Right atrium auricular region (tissue), 2 donors: ENCODE data around the gene SCAF4. TPM values are rescaled to one million over a fixed set of nuclear protein-coding genes. Genes with fewer than 3 reads are reported as not detected.

Experiments
- DNase-seq: peaks from one replicate; pipeline ENCODE4 v3.0.0-alpha.2; 2019; ENCODE audit warnings: low spot score
- H3K27ac ChIP-seq, 2 donors: fragments of 200-600 bp; sonication (generic); 1 replicate in 1 of 2; 2 replicates in 1 of 2; pipeline ENCODE4 v1.5.1; 2016 to 2019
- H3K27me3 ChIP-seq, 2 donors: fragments of 200-600 bp; sonication (generic); one replicate each; pipeline versions ENCODE4 v1.5.1 to v1.6.0; 2017 to 2019
- H3K36me3 ChIP-seq: fragments of 200-600 bp; sonication (generic); one replicate; pipeline ENCODE4 v1.5.1; 2016
- H3K4me1 ChIP-seq, 2 donors: fragments of 200-600 bp; sonication (generic); one replicate each; pipeline versions ENCODE4 v1.5.1 to v1.6.0; 2017 to 2019
- H3K4me3 ChIP-seq, 2 donors: fragments of 200-600 bp; sonication (generic); 1 replicate in 1 of 2; 2 replicates in 1 of 2; pipeline ENCODE4 v1.5.1; 2017 to 2019; ENCODE audit warnings: mild to moderate bottlenecking in 1 of 2, moderate library complexity in 1 of 2
- H3K9me3 ChIP-seq, 2 donors: fragments of 200-600 bp; sonication (generic); one replicate each; pipeline ENCODE4 v1.5.1; 2019
- total RNA-seq, 2 donors: library from RNA; depleted of rRNA; stranded (reverse); fragments of >200 nt; gene quantifications; one replicate each; pipeline ENCODE4 v1.1.0, GENCODE V29; 2016
- TF ChIP-seq, protein P1 (sequence below), 2 donors: fragments of 200-600 bp; sonication (generic); IDR thresholded peaks; one replicate each; pipeline ENCODE4 v1.5.1; 2019; ENCODE audit warnings: antibody characterized with exemption in 2 of 2

SCAF4 gene
- total RNA-seq, 2 donors from 2014 or later = 8.8 to 12.2 TPM

GRCh38 chr21:31624961-31625491 is 106.9 kb downstream of the SCAF4 start:
- Histone ChIP-seq H3K27me3 (no peaks in the 10 kb centered on the region), H3K4me3 (no peak overlapping the region), H3K4me1 (no peaks in the 10 kb centered on the region), H3K9me3 (no peaks in the 10 kb centered on the region), H3K36me3 (no peaks in the 10 kb centered on the region), H3K27ac (no peak overlapping the region)
- TF ChIP-seq, protein P1, sequence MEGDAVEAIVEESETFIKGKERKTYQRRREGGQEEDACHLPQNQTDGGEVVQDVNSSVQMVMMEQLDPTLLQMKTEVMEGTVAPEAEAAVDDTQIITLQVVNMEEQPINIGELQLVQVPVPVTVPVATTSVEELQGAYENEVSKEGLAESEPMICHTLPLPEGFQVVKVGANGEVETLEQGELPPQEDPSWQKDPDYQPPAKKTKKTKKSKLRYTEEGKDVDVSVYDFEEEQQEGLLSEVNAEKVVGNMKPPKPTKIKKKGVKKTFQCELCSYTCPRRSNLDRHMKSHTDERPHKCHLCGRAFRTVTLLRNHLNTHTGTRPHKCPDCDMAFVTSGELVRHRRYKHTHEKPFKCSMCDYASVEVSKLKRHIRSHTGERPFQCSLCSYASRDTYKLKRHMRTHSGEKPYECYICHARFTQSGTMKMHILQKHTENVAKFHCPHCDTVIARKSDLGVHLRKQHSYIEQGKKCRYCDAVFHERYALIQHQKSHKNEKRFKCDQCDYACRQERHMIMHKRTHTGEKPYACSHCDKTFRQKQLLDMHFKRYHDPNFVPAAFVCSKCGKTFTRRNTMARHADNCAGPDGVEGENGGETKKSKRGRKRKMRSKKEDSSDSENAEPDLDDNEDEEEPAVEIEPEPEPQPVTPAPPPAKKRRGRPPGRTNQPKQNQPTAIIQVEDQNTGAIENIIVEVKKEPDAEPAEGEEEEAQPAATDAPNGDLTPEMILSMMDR (IDR thresholded peaks at IDR 0.05) = no peak
- DNase-seq = no peak

DNA sequence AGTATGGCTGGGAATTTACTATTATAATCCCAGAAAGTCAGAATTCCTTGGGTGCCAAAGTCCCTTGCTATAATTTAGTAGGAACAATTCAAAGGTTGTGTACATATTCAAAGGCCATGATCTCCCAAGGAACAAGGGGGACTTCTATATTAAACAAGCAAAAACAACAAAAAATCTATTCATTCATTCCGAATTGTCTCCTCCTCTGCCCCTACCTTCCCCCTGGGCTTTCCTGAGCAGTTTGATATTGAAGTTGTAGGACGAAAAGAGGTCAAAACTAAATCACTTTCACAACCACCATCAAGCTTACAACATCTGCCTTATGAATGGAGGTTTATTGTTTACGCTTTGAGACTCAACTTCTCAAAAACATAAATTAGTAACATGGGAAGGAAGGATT is 107.7 kb downstream of the SCAF4 start:
- DNase-seq = no peak
- no peaks in the 10 kb centered on the region for H3K27me3 ChIP-seq
- H3K27ac ChIP-seq = no peak overlapping the region
- H3K4me1 ChIP-seq = no peaks in the 10 kb centered on the region
- no peaks in the 10 kb centered on the region for H3K36me3 ChIP-seq
- H3K4me3 ChIP-seq = no peak overlapping the region
- peaks cover 0 to 2% of the 10 kb centered on the region in 2 donors for H3K9me3 ChIP-seq
- TF ChIP-seq, protein P1 (IDR thresholded peaks at IDR 0.05) = no peak

DNA sequence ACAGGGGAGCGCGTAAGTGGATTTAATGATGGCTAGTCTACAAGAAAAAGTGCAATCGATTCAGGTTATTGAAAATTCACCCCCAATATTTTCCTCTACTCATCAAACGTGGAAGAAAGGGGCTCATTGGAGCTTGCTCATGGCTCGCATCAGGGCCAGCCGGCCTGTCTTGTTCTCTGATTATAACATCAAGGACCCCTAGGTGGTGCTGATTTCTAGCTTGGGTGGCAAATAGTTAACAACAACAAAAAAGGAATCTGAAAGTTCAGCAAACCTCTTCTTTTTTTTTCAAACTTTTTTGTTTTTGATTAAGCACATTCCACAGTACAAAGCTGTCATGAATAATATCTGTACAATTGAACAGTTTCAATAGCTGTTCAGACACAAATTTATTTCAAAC is 108.3 kb downstream of the SCAF4 start:
- no peaks in the 10 kb centered on the region for H3K36me3 ChIP-seq
- TF ChIP-seq, protein P1 (IDR thresholded peaks at IDR 0.05) = no peak
- H3K4me3 ChIP-seq = no peak overlapping the region
- DNase-seq = no peak
- H3K27me3 ChIP-seq = no peaks in the 10 kb centered on the region
- H3K27ac ChIP-seq = no peak overlapping the region
- peaks cover 0 to 3% of the 10 kb centered on the region in 2 donors for H3K9me3 ChIP-seq
- no peaks in the 10 kb centered on the region for H3K4me1 ChIP-seq

GRCh38 chr21:31622397-31622796 is 109.5 kb downstream of the SCAF4 start:
- TF ChIP-seq, protein P1 (IDR thresholded peaks at IDR 0.05) = no peak
- no peaks in the 10 kb centered on the region for H3K27me3 ChIP-seq
- no peaks in the 10 kb centered on the region for H3K4me1 ChIP-seq

More at GRCh38 chr21:31622397-31622796, 109.5 kb downstream of the SCAF4 start:
- DNase-seq = no peak
- Histone ChIP-seq H3K27ac (no peak overlapping the region), H3K36me3 (no peaks in the 10 kb centered on the region), H3K9me3 (peaks cover 0 to 3% of the 10 kb centered on the region in 2 donors), H3K4me3 (no peak overlapping the region)

Other genes with a start within 250 kb of the SCAF4 start
- 100 to 1,000 TPM; 321 to 332 TPM for gene SOD1, start 72.4 kb downstream of the SCAF4 start, total RNA-seq
- 1 to 10 TPM in 1 of 2 donors, under 1 TPM in 1; 0.20 to 2.0 TPM for gene HUNK, start 140.9 kb upstream of the SCAF4 start, total RNA-seq